OCI-LY3 (cell line): ENCODE data around the gene IFT27.

Experiments used
- CTCF ChIP-seq: fragments of 200-600, 300-600 bp; sonication (generic); IDR thresholded peaks from 2 replicates; pipeline ENCODE4 v1.5.1; 2014; ENCODE audit warnings: antibody characterized with exemption, low read length, low read depth
- EZH2phosphoT487 ChIP-seq: fragments of 200-600 bp; shearing (Covaris generic); IDR thresholded peaks from 2 replicates; pipeline ENCODE4 v1.6.1; 2018; ENCODE audit warnings: antibody characterized with exemption, mixed run types, low read depth

DNA sequence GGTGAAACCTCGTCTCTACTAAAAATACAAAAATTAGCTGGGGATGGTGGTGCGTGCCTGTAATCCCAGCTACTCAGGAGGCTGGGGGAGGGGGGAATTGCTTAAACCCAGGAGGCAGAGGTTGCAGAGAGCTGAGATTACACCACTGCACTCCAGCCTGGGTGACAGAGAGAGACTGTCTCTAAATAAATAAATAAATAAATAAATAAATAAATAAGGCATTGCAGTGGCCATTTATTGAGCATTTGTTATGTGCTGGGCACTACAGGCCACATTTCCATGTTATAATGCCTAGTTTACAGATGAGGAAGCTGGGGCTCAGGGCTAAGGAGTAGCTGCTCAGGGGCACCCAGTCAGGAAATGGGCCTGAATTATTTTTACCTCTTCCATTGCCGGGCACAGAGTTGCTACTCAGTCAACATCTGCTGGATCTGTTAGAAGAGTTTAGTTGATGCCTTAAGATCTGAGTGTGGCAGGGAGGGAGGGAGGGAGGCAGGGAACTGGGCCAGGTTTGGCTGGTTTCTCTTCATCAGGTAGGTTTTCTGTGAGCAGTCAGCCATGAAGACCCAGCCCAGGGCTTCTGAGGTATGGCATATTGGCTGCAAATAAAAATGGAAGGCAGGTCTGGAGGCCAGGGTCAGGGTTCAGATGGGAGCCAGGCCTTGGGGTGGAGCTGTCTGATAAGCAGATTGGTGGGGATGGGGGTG is 35.3 kb upstream of the IFT27 start:
- TF ChIP-seq CTCF (no peak), EZH2phosphoT487 (no peak)
